CD4-positive, alpha-beta T cell treated with Interleukin-4 for 1 hour (primary cell): Measurements from ENCODE around the gene INPP4A.

ENCODE experiments used
- DNase-seq, 2 donors: peaks; one replicate each; pipeline ENCODE4 v3.0.0-alpha.2; 2020 to 2022

INPP4A gene

DNA sequence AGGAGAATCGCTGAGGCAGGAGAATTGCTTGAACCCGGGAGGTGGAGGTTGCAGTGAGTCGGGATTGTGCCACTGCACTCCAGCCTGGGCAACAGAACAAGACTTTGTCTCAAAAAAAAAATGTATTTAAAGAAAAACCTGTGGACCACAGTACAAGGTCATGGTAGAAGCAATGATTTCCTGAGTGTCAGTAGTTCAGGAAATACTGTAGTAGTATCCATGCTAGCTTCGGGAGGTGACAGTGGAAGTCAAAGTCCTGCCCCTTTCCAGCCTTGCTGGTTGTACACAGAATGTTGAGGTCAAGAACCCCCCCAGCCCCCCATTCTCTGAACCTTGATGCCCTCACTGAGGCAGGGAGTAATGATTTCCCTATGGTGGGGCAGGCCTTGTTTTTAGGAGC lies 56.6 kb downstream of the INPP4A start:
- no peak for DNase-seq

DNA sequence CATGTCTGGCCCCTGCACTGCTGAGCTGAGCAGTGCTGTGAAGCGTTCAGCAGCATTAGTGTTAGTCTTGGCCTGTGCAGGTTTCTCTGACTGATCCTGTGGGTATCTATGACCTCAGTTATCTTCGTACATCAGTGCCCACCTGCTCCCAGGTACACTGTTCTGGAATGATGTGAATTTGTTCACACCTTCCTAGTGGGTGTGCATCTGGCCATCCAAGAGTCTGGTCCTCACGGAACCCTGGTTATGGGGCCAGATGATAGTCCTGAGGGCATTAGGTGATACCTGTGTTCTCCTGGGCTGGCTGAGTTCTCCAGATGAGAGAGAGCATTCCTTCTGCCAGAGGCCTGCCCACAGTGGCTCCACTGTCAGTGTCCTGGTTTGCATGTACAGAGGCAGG lies 57.2 kb downstream of the INPP4A start:
- no peak for DNase-seq

DNA sequence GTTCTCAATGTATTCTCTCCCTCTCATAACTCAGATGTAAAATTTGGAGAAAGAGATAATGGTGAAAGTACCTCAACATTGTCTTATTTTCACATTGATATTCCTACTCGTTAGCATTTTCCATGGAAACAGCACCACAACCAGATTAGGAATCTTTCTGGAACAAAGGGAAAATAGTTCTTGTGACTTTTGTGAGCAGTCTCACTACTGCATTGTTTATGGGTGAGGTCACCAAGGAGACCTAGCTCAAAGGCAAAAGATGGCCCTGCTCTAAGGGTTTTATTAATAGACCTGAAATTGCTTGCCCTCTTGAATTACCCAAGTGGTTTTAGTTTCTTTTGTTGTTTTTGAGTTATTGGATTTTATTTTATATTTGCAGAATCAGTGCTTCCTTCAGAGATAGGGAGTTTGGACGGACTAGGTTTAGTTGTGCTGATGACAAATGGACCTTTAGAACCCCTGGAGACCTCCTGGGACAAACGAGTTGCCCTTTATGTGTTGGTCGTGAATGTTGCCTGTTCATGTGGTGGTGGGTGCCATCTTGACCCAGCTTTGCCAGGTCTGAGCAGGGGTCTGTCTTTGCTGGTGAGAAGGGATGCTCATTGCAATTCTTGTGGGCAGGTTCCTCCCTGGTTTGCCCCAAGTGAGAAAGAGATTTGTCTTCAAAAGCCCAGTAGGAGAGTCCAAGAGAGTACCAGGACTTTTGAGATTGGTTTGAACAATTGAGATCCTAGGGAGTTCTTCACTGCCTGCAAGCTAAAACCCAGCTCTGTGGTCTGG lies 58.1 kb downstream of the INPP4A start:
- no peak for DNase-seq

DNA sequence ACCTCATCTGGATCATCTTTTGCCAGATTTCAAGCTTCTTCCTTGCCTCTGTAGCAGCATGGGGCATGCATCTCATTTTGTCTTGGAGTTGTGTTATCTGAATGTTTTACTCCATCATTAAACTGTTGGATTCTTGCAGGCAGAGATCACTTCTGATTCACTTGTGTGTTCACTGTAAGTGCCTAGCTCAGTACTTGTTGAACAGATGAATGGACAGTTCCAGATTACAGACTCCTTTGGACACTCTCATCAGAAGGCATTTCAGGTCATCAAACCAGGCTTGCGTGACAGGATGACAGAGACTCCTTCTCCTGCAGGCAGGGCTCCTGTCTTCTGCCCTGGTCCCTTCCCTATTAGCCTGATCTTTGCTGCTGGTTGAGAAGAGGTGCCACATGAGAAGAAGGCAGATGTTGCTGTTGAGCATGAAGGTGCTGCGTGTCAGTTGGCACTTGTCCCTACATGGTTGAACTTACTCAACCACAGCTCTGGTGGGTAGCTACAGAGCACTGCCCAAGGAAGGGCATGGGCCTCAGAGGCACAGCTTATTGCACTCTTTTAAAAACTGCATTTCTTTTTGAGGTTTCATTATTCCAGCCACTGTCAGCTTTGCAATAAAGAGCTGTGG lies 58.9 kb downstream of the INPP4A start:
- no peak for DNase-seq

DNA sequence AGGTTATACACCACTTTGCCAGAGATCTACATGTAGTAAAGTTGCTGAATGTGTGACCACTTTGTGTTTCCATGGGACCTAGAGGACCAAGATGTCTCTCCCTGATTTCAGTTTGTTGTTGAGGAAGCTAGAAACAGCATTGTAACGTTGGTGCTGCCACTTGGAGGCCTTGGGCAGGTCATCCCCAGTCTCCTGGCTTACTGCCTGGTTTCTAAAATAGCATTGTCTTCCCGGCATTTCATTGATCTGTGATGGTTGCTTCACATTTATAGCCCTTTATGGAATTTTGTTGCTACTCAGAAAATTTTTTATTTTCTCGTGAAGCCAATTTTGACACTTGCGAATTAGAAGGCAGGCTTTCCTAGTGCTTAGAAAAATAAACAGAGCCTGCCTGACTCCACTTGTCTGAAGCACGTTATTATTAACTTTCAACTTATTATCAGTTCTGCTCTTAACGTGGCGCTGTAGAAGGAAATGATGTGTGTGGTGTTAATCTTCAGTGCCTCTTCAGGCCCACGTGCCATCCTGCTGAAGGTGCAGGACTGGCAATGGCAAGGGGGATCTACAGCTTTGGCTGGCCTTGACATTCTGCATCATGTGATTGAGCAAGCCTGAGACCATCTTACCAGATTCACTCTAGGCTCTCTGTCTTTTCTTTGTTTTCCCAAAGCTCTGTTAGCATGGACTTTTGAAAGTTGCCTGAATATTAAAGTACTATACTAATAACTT lies 59.9 kb downstream of the INPP4A start:
- DNase-seq = no peak

DNA sequence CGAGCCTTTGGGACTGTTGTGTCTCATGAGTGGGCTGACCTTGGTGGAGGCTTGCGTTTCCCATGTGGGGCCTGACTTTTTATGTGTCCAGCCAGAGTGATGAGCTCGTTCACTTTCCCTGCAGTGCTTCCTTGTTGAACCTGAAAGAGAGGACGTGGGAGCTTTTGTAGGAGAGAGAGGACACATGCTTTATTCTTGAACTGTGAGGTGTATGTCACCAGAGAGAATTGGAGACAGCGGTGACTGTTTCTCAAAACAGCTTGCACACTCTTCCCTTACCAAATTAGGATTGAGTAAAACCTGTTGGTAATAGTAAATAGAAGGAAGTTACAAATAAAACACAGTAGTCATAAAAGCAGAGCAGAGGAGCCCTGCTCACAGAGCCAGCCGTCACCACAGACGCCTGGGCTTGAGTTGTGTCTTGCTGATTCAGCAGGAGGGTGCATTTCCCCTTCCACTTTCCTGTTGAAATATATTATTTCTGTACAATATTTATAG lies 60.7 kb downstream of the INPP4A start:
- peak; percentile 33 to 62 for DNase-seq

DNA sequence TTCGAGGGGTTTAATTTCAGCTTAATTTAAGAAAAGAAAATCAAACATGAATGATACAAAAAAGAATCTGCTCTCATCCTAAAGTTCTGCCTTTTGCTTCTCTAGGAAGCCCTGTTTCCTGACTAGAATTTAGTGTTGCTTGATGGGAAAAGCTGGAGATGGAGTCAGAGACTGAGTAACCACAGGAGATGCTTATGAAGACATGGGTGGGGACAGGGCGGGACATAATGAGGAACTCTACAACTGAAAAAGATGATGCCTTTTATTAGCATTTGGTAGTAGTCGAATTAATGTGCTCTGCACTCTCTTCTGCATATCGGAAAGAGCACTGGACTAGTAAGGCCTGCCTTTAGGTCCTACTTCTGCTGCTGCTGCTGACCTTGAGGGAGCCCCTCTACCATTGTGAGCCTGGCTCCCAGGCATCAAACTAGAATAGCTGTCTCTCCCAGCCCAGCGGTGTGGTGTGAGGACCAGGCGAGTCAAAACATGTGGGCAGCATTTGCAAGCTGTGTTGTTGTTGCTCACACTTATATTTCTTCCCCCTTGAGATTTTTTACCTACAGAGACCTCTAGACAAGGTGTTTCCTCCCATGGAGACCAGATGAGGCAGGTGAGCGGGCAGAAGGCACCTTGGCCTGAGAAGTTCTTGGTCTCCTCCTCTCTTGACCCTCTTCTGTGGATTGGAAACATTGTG lies 61.5 kb downstream of the INPP4A start:
- DNase-seq = no peak

DNA sequence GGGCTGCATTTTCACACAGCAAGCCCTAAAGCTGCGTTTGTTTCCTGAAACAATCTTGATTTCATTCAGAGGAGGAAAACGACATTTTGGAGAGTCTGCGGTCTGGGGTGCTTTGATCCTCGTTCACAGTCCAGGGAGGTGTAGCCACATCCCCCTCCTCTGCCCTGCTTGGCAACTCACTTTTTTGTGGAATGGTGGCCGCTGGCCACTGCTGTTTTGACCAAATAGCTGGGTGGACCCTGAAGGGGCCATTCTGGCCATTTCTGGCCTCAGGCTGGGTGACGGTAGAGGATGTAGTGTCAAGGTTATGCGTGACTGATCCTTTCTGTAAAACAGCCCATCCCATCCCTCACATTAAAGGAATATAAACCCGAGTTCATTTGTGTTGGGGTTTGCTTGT lies 62.2 kb downstream of the INPP4A start:
- DNase-seq = no peak

DNA sequence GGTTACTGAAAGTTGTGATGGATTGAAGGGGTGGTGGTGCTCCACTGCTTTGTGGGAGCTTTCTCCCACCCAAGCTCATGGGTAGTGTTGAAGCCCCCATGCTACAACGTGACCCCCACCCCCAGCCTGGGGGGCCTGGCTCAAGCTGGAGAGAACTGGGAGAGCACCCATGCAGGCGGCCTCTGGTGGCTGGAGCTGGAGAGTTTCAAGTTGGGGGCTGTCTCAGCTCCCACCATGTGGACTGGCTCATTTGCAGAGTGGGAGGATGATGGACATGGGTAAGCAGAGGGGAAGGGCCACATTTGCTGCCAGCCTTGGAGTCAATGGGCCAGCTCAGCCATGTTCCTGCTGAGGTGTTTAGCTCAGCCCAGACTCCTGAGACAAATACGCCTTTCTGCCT lies 62.8 kb downstream of the INPP4A start:
- no peak for DNase-seq

DNA sequence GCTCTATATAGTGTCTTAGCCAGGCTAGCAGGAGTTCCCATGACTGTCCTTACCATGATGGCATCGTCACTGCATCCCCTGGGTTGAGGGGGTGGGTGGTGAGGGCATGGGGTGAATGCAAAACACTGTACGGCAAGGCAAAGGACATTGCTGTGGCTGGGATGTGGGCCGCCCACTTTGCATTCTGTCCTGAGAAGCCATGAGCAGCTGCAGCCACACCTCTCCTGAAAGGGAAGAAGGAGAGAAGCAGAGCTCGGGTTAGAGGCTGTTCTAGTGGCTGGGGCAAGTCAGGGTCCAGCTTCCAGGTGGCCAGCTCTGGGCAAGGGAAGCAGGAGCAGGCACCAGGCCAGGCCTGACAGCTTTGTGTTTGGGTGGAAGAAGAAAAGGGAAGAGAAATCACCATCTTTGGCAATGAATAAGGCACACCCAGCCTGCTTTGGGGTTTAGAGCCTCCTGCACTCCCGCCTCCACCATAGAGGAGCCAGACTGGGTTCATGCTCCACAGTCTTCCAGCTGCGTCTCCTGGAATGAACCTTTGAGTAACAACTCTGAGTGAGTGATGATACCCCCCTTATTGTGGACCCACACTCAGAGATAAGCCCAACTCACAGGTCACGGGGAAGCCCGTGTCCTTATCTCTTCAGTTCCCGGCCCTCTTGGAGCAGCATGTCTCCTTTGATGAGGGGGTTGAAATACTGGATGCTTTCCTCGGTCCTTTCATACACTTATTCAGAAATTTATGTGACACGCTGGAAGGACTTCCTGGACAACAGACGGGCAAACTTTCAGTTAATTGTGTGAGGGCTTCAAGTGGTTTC lies 63.4 kb downstream of the INPP4A start:
- peak in 1 of 2 donors; percentile 26 for DNase-seq

DNA sequence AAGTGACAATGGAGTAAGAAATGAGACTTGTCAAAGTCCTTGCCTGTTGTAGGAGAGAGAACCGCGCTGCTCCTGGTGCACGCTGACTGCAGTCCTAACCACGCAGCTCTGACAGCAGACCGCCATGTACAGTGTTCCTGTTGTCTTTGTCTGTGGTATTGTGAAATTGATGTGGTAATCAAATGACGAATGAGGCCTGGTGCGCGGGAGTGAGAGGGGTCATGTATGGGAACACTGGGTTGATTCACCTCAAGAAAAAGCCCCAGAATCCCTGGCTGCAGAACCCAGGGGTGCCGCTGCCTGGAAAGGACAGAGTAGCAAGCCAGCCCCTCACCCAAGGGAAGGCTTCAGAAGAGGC lies 64.0 kb downstream of the INPP4A start:
- DNase-seq = peak; percentile 46 to 77

DNA sequence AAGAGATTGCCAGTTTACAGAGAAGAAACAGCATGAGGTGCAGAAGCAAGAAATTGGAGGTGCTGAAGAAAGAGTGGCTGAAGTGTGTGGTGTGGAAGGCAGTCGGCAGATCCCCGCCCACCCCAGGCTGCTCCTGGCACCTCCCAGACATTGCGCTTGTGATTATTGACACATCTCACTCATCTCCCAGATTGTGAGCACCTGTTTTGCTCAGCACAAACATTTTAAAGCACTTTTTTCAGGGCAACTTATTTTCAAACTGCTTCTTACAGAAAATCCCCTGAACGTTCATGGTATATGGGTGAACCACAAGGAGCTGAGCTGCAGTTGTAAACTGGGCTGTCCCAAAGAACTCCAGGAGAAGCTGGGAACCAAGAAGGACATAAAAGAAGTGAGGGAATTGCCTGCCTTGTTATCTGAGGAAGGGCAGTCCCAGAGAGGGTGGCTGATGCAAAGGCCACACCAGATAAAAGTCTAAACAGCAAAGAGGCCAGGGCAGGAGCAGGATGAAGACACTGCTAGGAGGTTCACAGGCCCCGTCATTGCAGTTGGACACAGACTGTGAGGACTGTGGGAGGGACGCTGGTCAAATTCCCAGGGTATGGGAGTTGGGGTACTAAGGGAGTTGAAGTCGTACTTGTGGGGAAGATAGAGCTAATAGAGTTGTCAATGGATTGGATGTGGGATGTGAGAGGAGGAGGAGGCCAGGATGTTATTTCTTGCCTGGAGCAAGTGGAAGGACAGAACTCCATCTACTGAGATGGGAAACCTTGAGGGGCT lies 65.1 kb downstream of the INPP4A start:
- DNase-seq = no peak

DNA sequence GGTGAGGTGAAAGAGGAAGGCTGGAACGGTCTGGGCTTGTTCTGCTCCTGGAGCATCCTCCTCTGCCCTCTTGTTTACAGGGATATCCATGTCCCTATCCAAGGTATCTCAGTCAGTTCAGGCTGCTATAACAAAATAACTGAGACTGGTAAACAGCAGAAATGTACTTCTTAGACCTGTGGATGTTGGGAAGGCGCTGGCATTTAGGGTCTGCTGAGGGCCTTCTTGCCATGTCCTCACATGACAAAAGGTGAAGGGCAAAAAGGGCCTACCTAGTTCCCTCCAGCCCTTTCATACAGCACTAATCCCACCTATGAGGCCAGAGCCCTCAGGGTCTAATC lies 65.6 kb downstream of the INPP4A start:
- DNase-seq = no peak

DNA sequence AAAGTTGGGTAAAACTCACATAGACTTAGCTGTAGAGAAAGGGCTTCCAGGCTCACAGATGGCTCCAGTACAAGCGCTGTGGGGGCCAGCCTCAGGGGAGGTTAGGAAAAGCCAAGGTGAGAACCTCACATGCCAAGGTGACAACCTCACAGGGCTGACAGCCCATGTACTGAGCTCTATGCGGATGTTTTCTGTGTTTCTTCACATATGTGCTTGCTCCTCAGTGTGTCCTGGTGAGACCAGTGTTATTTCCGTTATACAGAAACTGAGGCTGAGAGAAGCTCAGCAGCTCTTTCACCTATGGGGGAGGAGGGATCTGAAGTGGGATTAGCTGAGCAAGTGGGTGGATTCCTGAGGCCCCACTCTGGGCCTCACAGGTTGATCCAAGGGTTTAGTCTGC lies 67.3 kb downstream of the INPP4A start:
- DNase-seq = no peak

DNA sequence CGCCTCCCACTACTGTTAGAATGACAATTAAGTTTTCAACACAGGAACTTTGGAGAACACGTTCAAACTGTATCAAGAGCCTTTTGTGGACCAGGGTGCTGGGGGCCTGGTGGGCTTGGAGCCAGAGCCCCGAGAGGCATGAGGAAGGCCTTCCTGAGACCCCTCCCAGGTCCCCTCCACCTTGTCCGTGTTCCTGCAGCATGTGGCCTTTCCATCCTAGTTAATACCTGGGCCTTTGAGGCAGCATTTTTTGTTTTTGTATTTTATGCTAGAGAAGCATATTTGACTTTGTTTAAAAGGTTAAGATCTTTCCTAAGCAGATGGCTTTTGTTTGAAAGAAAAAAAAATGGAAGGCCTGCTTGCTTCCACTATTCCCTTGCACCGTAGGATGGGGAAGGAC lies 68.0 kb downstream of the INPP4A start:
- no peak for DNase-seq

DNA sequence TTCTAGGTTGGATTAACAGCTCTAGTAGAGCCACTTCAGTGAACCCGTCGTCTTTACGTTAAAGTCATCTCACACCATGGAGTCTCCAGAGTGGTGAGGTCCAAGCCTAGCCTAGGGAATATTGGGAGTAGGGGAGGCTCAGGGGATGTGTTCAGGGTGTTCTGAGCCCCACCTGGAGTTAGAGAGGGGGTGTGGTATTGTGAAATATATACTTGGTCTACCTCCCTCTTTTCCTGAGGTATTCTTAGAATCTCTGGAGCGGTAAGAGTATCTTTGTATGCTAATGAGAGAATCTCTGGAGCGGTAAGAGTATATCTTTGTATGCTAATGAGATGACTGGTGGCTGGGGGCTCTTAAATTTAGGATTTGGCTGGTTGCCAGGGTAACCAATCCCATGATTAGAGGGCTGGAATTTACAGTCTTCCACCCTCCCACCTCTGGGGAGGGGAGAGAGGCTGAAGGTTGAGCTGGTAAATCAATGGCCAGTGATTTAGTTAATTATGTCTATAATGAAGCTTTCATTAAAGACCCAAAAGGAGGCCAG lies 69.5 kb downstream of the INPP4A start:
- no peak for DNase-seq

DNA sequence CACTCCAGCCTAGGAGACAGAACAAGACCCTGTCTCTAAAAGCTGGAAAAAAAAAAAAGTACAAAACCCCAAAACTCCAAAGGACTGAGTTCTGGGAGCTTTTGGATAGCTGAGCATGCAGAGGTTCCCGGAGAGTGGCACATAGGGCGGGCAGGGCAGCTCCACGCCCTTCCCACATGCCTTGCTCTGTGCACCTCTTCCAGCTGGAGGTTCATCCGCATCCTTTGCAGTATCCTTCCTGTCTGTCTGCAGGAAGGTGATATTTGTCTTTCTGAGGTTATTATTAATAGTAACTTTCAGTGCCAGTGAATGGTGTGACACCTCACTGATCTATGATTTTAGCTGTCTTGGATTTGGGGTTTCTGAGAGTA lies 70.2 kb downstream of the INPP4A start:
- DNase-seq = no peak

DNA sequence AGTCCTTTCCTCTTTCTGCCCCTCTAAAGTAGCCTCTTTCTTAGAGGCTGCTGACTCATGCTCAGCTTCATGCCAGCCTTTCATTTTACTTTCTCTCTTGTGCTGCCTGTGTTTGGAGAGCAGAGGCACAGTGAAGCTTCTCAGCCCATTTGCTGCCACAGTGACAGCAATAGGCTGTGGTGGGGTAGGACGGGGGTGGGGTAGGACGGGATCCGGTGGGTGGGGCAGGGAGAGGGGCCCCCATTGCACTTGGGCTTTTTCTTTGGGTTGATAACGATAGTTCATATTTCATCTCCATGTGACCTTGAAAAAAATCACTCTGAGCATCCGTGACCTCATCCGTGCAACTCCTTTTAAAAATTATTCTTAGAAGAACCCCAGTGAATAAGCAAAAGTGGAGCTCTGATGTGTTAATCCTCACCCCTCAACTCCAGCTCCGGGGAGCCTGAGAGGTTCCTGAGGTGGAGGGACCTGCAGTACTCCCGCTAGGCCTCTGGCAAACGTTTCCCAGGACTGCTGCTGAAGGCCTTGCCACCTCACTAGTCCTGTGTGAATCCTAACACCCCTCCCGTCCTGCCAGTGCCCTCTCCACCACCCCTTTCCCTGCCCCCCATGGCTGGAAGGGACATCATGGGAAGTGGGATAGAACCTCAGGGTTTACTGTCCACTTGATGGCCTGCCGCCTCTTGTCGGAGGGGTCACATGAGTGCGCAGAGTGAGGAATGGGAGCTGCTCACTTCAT lies 70.8 kb downstream of the INPP4A start:
- no peak for DNase-seq

DNA sequence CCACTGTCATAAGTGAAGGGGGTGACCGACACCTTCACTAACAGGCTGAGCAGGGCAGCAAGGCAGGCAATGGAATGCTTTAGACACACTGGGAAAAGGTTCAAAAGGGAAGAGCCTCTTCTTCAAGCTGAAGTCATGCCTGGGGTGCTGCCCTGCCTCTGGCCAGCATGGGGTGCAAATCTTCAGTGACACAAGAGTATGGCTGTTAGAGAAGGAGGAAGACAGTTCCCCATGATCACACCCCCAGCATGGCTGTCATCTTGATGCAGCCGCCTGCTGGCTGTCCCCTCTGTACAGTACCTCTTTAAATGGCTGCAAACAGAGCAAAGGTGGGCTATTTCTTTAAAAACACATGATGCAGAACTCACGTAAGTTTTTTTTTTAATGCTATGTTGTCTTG lies 71.9 kb downstream of the INPP4A start:
- no peak for DNase-seq

DNA sequence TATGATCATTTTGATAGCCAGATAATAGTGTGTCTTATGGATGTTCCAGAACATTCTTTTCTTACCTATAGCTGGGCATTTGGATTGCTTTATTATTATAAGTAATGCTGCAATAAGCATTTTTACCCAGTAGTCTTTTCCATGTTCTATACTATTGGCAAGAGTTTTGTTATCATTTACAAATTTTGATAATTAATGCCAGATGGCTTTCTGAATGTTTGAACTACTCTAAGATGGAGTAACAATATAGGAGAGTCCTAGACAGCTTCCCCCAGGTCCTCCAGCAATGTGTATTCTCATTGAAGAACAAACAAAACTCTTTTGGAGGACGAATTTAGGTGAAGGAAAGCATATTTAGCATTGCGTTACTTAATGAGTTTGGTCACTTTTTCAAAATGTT lies 73.0 kb downstream of the INPP4A start:
- DNase-seq = no peak

DNA sequence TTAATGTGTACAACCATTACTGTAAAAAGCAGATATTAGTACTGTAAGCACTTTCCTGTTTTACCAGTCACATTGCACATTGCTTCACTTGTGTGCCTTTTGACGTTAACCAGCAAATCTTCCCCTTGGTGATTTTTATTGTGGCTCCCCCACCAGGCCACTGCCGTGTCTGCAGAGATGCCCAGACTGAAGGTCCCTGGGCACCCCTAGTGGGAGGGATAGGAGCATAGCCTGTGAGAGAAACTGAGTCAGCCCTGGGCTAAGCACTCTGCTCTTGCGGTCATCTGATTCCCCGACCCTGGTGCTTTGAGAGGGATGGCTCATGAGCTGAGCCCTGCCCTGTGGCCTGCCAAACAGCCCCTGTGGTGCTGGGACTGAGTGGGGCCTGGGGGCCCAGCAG lies 73.4 kb downstream of the INPP4A start:
- peak; percentile 66 to 70 for DNase-seq
